ENCODE measurements around the gene SPRED2. TPM values are rescaled to one million over a fixed set of nuclear protein-coding genes. Genes with fewer than 3 reads are reported as not detected.

Gene SPRED2
- total and polyA plus RNA-seq, 2 of the 8 experiments (the other 6 are each of a cell fraction or from before 2014, with no cell fraction given): 15.3 to 22.5 TPM

GRCh38 chr2:65420712-65421431 lies 11.5 kb downstream of the SPRED2 start:
- POLR2A ChIA-PET (ENCODE audit: partially characterized antibody): interaction anchor here (1.1 to 1.2 kb wide), 2 partner anchors 193 to 364 kb away, joined by 3 to 5 read pairs; partner anchors contain the start of gene ACTR2
- TF ChIP-seq CREB1 (IDR thresholded peaks at IDR 0.05): no peak
- TF ChIP-seq TAF1 (IDR thresholded peaks at IDR 0.05; ENCODE audit: low read depth, low read length): no peak
- TF ChIP-seq CTCF (IDR thresholded peaks at IDR 0.05; ENCODE audit: control extremely low read depth in 1 of 3, insufficient read depth in 1 of 3, low read depth in 1 of 3, low read length in 3 of 3): no peak
- TF ChIP-seq BCL11A (IDR thresholded peaks at IDR 0.05; ENCODE audit: low read depth in 2 of 2, low read length in 2 of 2): no peak
- no peak for TF ChIP-seq BRCA1 (IDR thresholded peaks at IDR 0.05; ENCODE audit: low read depth, low read length)
- no peak for TF ChIP-seq SIRT6 (IDR thresholded peaks at IDR 0.05; ENCODE audit: low read length)
- TF ChIP-seq RXRA (IDR thresholded peaks at IDR 0.05; ENCODE audit: insufficient read depth, low read depth, low read length): no peak
- TF ChIP-seq SUZ12 (IDR thresholded peaks at IDR 0.05; ENCODE audit: low read length): no peak
- no peak for TF ChIP-seq USF2 (IDR thresholded peaks at IDR 0.05; ENCODE audit: low read length)

More at GRCh38 chr2:65420712-65421431, 11.5 kb downstream of the SPRED2 start:
- Histone ChIP-seq H3K36me3 (ENCODE audit: control insufficient read depth in 2 of 4, insufficient read depth in 4 of 4, low read length in 3 of 4) (no peaks in the 10 kb centered on the region), H3K27ac (ENCODE audit: low read depth, low read length) (no peak overlapping the region), H3K4me2 (ENCODE audit: insufficient read depth in 1 of 2, low read depth in 2 of 2, low read length in 2 of 2) (no peak overlapping the region; a peak in 1 of 4 replicates), H3K79me2 (ENCODE audit: control insufficient read depth in 1 of 2, insufficient read depth in 2 of 2, low read length in 2 of 2) (peaks cover 0 to 51% of the 10 kb centered on the region in 2 experiments; a peak in 3 of 4 replicates), H2BK5ac (ENCODE audit: low read depth, low read length) (no peak overlapping the region), H4K20me1 (replicated peaks in 1 of 2; ENCODE audit: control insufficient read depth in 1 of 2, insufficient read depth in 2 of 2, low read length in 2 of 2) (peaks cover 5 to 7% of the 10 kb centered on the region in 2 experiments), H4K8ac (ENCODE audit: extremely low read depth, insufficient read depth, low read length) (no peak overlapping the region), H3K23ac (ENCODE audit: insufficient read length) (no peak overlapping the region), H2BK12ac (ENCODE audit: low read depth, low read length) (peak overlapping the region; percentile 88; the same call in 1 of the 2 replicates), H3K9ac (replicated peaks in 1 of 4; ENCODE audit: extremely low read depth in 1 of 4, low read depth in 3 of 4, low read length in 3 of 4) (no peak overlapping the region), H3K56ac (replicated peaks; ENCODE audit: insufficient read length, low read depth, low read length) (no peak overlapping the region), H2BK120ac (replicated peaks; ENCODE audit: low read depth, low read length) (no peak overlapping the region), H4K91ac (replicated peaks; ENCODE audit: insufficient read length, low read length) (no peak overlapping the region), H3K79me1 (ENCODE audit: low read depth, low read length) (peaks cover 7% of the 10 kb centered on the region), H3K9me3 (ENCODE audit: insufficient read depth in 2 of 2, low read depth in 1 of 2, low read length in 1 of 2) (no peaks in the 10 kb centered on the region), H2AK5ac (ENCODE audit: low read depth, low read length) (peak overlapping the region; percentile 84; the same call in 1 of the 2 replicates), H3K4me1 (replicated peaks in 1 of 4; ENCODE audit: control insufficient read depth in 3 of 4, insufficient read depth in 4 of 4, low read length in 3 of 4) (peaks cover 4 to 18% (median 8%) of the 10 kb centered on the region in 4 experiments; a peak in 5 of 7 replicates), H2AFZ (ENCODE audit: low read length) (no peak overlapping the region), H3K4ac (replicated peaks; ENCODE audit: insufficient read length, low read depth, low read length) (no peak overlapping the region), H3K27me3 (replicated peaks in 1 of 4; ENCODE audit: control insufficient read depth in 3 of 4, extremely low read depth in 1 of 4, insufficient read depth in 3 of 4, low read length in 3 of 4) (no peaks in the 10 kb centered on the region), H3K23me2 (ENCODE audit: low read depth, low read length) (no peaks in the 10 kb centered on the region), H3K4me3 (ENCODE audit: extremely low read depth in 1 of 4, insufficient read depth in 2 of 4, low read depth in 3 of 4, low read length in 4 of 4) (no peak overlapping the region), H3K18ac (ENCODE audit: extremely low read depth, low read length) (no peak overlapping the region), H4K5ac (ENCODE audit: insufficient read length, low read depth, low read length) (no peak overlapping the region), H3K14ac (ENCODE audit: insufficient read length) (no peak overlapping the region), H2BK20ac (ENCODE audit: low read length) (no peak overlapping the region), H2BK15ac (ENCODE audit: low read length) (no peak overlapping the region)
- CTCF ChIA-PET (ENCODE audit: partially characterized antibody): interaction anchor here (0.8 to 1.5 kb wide), 7 partner anchors 16 to 146 kb away, joined by 3 to 4 read pairs (median 3); no protein-coding TSS in a partner anchor
- no peak for FAIRE-seq
- DNase-seq (ENCODE audit: low read depth in 1 of 2, low spot score in 2 of 2): no peak
- WGBS, 2 experiments (ENCODE audit: extremely low coverage in 1 of 2, insufficient coverage in 1 of 2, insufficient read length in 1 of 2, insufficient replicate concordance in 2 of 2, low coverage in 1 of 2, low lambda C conversion rate in 2 of 2, missing lambda C conversion rate in 1 of 2): 58% methylated on average over 6 of the region's 6 CpGs; no CpG with 5 or more reads in 1 of the 2 experiments

Measured in H1 (cell line).